K562 (cell line): Measurements from ENCODE around the gene GON7.

Experiments used
- EZH2 ChIP-seq: IDR thresholded peaks from 2 replicates; pipeline ENCODE4 v1.6.1; 2012; ENCODE audit warnings: low read depth, mild to moderate bottlenecking, inconsistent platforms, low read length, borderline replicate concordance
- POLR2AphosphoS5 ChIP-seq: IDR thresholded peaks from 2 replicates; pipeline ENCODE4 v1.6.1; 2011; ENCODE audit warnings: mild to moderate bottlenecking, low read depth, low read length, moderate library complexity; ENCODE audit not compliant: control insufficient read depth, insufficient read depth

DNA sequence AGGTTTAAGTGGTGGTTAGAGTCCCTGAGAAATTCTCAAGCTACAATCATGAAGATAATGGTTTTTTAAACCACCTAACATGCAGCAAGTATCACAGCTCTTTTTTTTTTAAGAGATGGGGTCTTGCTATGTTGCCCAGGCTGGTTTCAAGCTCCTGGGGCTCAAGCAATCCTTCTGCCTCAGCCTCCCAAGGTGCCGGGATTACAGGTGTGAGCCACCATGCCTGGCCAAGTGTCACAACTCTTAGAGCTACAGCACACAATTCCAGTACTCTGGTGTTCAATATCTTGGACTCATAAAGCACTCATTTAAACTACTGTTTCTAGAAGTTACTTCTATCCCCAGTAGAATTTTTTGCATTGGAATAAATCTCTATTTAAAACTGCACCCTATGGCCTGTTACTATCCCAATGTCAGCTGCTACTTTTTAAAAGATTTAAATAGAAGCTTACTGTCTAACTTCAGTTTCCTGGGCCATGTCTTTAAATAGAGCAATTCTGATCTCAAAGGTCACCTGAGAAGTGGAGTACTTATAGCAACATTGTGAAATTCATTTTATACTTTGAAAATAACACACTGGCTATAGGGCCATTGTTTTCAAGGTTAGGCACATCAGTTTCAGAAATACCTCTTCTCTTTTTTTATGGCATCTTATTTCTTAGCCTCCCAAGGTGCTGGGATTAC lies 11.4 kb downstream of the GON7 start:
- TF ChIP-seq EZH2 (no peak), POLR2AphosphoS5 (no peak)
